ENCODE data around the gene NTNG2. TPM values are rescaled to one million over a fixed set of nuclear protein-coding genes. Genes with fewer than 3 reads are reported as not detected.

The NTNG2 gene
- total RNA-seq, 1 donor from 2014 or later: 16.3 TPM

- DNase-seq (ENCODE audit: low spot score in 2 of 2) (no peak), FAIRE-seq (no peak)
Measured at GRCh38 chr9:132144708-132145365, 17.0 kb upstream of the NTNG2 start.

GRCh38 chr9:132146039-132146438 is 15.8 kb upstream of the NTNG2 start:
- no peak for DNase-seq (ENCODE audit: low spot score in 2 of 2)
- no peak for FAIRE-seq

- DNase-seq (ENCODE audit: low spot score in 2 of 2) (no peak), FAIRE-seq (no peak)
Measured at GRCh38 chr9:132146575-132146974, 15.3 kb upstream of the NTNG2 start.

- FAIRE-seq (no peak), DNase-seq (ENCODE audit: low spot score in 2 of 2) (no peak)
Measured at GRCh38 chr9:132147331-132147730, 14.5 kb upstream of the NTNG2 start.

GRCh38 chr9:132147839-132148238 is 14.0 kb upstream of the NTNG2 start:
- FAIRE-seq: no peak

GRCh38 chr9:132150256-132150655 is 11.6 kb upstream of the NTNG2 start:
- DNase-seq (ENCODE audit: low spot score in 2 of 2) (no peak), FAIRE-seq (no peak)

More at GRCh38 chr9:132147839-132148238, 14.0 kb upstream of the NTNG2 start:
- no peak for DNase-seq (ENCODE audit: low spot score in 2 of 2)

GRCh38 chr9:132151118-132151517 is 10.7 kb upstream of the NTNG2 start:
- FAIRE-seq (no peak), DNase-seq (ENCODE audit: low spot score in 2 of 2) (no peak)

GRCh38 chr9:132152231-132152630 is 9.6 kb upstream of the NTNG2 start:
- DNase-seq (ENCODE audit: low spot score in 2 of 2) (no peak), FAIRE-seq (no peak)

- DNase-seq (ENCODE audit: low spot score in 2 of 2) (no peak), FAIRE-seq (no peak)
Measured at GRCh38 chr9:132154863-132155567, 6.8 kb upstream of the NTNG2 start.

- FAIRE-seq (no peak), DNase-seq (ENCODE audit: low spot score in 2 of 2) (no peak)
Measured at GRCh38 chr9:132155568-132155895, 6.3 kb upstream of the NTNG2 start.

- DNase-seq (ENCODE audit: low spot score in 2 of 2): no peak
- FAIRE-seq: no peak
Measured at GRCh38 chr9:132156262-132156661, 5.6 kb upstream of the NTNG2 start.

- DNase-seq (ENCODE audit: low spot score in 2 of 2) (no peak), FAIRE-seq (no peak)
Measured at GRCh38 chr9:132157347-132158116, 4.3 kb upstream of the NTNG2 start.

GRCh38 chr9:132160802-132161742 is 786 bp upstream of the NTNG2 start:
- DNase-seq (ENCODE audit: low spot score in 2 of 2) (peak in 1 of 2 donors; percentile 65), FAIRE-seq (no peak)

GRCh38 chr9:132162764-132163456 is 1.1 kb downstream of the NTNG2 start:
- DNase-seq (ENCODE audit: low spot score in 2 of 2): no peak

GRCh38 chr9:132163457-132163875 is 1.6 kb downstream of the NTNG2 start:
- no peak for DNase-seq (ENCODE audit: low spot score in 2 of 2)

More at GRCh38 chr9:132162764-132163456, 1.1 kb downstream of the NTNG2 start:
- FAIRE-seq: no peak

GRCh38 chr9:132163876-132164603 is 2.2 kb downstream of the NTNG2 start:
- FAIRE-seq (no peak), DNase-seq (ENCODE audit: low spot score in 2 of 2) (no peak)

More at GRCh38 chr9:132163457-132163875, 1.6 kb downstream of the NTNG2 start:
- FAIRE-seq: no peak

- no peak for DNase-seq (ENCODE audit: low spot score in 2 of 2)
Measured at GRCh38 chr9:132164604-132165362, 2.9 kb downstream of the NTNG2 start.

GRCh38 chr9:132166599-132166998 is 4.7 kb downstream of the NTNG2 start:
- FAIRE-seq: no peak
- no peak for DNase-seq (ENCODE audit: low spot score in 2 of 2)

More at GRCh38 chr9:132164604-132165362, 2.9 kb downstream of the NTNG2 start:
- FAIRE-seq: no peak
